Fibroblast of skin of back (primary cell): ENCODE results near the gene DNAJB8.
A peak's percentile ranks its signal among the peaks of the same experiment; 100 is the strongest.

Experiments
- DNase-seq: peaks from one replicate; pipeline ENCODE4 v3.0.0-alpha.2; 2013

DNAJB8 gene

DNA sequence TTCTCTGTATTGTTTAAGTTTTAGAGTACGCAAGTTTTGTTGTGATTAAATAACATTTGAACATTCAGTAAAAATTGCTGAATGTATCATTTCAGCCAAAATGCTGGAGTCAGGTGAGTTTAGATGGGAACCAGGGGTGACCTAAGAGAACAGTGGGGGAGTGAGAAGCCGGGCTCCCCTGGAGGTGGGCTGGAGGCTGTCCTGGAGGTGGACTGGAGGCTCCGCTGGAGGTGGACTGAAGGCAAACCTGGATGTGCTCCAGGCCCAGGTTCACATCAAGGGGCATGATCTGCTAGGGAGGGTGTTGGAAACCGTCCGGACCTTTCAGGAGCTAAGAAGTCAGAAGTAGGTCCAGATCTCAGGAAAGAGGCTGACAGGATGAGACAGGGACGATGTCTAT is 23.7 kb downstream of the DNAJB8 start:
- DNase-seq, result no peak

DNA sequence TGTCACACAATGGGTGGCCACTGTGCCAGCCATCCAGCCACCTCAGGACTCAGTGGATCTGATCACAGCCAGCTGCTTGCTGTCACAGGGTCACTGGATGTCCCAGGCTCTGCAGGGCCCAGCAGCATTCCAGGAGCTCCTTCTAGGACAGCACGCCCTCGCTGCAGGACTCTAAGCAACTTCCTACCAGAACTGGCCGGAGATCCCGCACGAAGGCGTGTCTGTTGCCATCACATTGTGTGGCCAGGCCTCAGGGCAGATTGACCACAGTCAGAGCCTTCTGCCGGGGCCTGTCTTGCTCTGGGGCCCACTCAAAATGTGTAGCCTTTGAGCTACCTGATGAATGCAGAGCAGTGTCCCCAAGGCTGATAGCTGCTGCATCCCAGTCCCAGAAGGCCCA is 24.6 kb downstream of the DNAJB8 start:
- no peak for DNase-seq

DNA sequence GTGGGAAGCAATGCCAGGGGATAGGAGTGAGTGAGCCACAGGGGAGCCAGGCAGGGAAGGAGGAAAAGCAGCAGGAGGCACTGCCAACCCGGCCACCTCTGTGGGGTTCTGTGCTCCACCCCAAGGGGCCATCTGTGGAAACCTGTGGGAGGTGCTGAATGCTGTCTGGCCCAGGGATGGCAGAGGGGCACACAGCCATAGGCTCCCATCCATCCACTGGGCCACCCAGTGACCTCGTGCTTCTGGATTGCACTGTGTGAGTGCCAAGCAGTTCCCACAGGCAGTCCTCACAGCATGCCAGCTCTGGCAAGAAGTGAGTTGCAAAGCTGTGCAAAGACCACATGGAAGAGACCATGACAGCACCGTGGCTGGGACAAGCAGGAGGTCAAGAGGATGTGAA is 27.5 kb downstream of the DNAJB8 start:
- peak; percentile 30 for DNase-seq

DNA sequence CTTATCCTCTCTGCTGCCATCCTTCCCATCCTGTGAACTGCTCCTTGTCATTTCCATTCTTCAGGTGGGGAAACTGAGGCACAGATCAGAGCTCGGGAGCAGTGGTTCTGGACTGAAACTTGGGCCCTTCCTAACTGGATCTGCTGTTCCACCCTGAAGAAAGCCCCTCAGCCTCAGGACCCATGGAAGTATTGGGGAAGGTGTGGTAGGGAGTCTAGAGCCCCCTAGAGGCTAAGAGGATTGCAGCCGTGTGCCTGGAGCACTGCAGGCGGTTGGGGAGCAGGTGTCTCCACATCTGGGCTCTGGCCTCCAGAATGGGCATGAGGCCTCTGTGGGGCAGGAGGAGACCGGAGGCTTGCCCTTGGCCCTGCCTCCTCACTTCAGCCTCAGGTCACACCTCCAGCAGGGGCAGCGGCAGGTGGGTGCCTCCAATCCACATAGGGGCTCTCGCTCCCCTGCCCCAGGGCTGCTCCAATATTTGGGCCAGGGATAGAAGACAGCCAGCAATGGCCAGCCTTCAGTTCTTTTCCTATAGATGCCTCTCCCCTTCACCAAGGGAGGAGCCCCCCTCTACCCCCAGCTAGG is 28.1 kb downstream of the DNAJB8 start:
- no peak for DNase-seq

- no peak for DNase-seq
Measured at GRCh38 chr3:128436214-128436613, 30.5 kb downstream of the DNAJB8 start.

DNA sequence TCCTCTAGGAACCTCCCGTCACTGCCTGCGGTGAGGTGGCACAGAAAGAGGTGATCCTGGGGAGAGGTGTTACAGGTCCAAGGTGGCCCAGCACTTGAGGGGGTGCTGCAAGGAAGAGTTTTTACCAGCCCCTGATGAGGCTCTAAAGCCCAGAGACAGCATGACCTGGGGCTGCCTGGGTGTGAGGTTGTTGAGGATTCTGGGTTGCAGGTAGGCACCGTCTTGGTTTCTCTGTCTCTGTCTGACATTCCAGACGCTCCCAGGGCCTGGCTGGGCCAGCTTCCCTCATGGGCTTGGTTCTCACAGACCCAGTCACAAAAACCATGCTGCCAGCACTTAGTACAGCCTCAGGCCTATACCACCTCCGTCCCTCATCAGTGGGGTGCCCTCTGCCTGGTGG is 31.1 kb downstream of the DNAJB8 start:
- no peak for DNase-seq

GRCh38 chr3:128435058-128435457 is 31.6 kb downstream of the DNAJB8 start:
- no peak for DNase-seq

DNA sequence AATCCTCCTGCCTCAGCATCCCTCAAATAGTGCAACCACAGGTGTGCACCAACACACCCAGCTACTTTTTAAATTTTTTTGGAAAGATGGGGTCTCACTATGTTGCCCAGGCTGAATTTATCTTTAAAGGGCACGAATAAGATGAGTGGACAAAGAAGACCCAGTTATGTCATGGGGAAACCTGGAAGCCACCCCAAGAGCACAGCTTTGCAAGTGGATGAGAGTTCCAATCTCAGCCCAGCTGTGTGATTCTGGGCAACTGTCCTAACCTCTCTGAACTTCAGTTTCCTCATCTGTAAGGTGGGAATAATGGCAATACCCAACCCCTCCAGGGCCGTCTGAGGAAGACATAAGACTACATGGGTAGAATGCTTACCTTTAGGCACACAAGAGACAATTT is 32.2 kb downstream of the DNAJB8 start:
- DNase-seq, result no peak

GRCh38 chr3:128433837-128434165 is 32.9 kb downstream of the DNAJB8 start:
- DNase-seq, result no peak

GRCh38 chr3:128432971-128433836 is 33.5 kb downstream of the DNAJB8 start:
- no peak for DNase-seq

DNA sequence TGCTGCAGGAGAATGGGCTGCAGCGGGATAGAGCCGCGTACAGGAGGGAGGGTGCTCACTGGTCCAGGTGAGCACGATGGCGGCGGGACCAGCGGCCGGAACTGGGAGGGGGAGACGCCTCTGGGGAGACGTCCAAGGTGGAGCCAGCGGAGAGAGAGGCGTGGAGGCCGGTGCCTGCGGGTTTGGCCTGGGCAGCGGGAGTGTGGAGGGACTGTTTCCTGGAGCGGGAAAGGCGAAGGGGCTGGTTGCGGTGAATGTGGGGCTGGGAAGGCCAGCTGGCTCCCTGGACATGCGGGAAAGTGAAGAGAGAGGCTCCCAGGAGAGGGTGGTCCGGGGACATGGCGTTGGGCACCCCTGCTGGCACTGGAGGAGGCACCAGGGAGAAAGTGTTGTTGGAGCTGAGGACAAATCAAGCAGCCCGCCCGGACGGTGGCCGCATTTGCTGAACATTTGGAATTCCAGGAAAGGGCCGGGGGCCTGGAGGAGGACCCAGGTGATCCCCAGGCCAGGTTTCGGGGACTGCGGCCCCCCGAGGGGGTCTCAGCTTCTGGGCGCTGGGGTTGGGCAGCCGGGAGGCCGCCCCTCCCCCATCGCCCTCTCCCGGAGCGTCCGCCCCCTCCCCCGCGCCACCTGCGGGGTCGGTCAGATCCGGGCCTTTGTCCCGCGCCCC is 34.3 kb downstream of the DNAJB8 start:
- no peak for DNase-seq

- no peak for DNase-seq
Measured at GRCh38 chr3:128431803-128432300, 34.8 kb downstream of the DNAJB8 start.

DNA sequence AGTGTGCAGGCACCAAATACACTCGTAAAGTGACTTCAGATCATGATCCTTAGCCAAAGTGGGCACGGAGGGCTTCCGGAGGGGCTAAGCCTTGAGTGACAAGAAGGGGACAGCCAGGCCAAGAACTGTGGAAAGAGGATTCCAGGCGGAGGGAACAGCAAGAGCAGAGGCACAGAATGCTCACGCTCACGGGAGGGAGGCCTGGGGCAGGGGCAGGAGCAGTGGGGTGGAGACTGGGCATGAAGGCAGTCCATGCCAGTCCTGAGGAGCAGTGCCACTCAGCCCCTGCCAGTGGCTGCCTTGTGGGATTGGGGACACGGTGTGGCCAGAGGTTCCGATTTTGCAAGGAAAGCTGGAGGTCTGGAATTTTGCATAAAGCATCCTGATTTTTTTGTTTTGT is 36.0 kb downstream of the DNAJB8 start:
- no peak for DNase-seq

GRCh38 chr3:128430301-128430700 is 36.4 kb downstream of the DNAJB8 start:
- no peak for DNase-seq

DNA sequence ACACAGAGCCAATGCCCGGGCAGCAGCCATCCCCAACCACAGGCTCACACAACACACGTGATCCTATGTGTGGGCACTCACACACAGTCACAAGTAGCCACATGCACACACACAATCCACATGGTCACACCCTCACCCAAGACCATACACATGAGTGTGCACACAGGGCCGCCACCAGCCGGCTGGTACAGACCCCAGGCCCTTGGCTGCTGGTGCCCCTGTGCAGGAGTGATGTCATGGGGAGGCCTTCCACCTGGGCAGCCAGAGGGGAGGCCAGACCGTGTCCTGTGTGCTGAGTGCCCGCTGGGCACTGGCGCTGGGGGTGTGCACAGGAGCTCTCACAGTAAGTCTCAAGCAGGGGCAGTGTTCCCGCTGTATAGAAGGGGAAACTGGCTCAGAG is 36.9 kb downstream of the DNAJB8 start:
- DNase-seq, result no peak

DNA sequence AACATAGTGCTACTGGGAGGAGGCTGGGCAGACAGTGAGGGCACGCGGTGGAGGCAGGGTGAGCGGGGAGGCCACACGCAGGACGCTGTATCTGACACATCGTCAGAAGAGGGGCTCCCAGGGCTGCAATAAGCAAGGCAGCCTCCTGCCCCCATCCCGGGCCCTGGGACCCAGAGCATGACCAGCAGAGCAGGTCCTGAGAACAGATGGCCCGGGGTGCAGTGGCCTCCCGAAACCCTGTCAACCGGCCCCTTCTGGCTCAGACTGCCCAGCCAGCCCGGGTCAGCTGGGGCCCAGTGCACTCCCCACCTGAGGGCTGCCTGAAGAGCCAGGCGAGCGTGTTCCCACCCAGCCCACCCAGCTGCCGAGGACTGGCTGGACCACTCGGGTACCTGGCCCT is 37.4 kb downstream of the DNAJB8 start:
- DNase-seq, result no peak

GRCh38 chr3:128427872-128428822 is 38.5 kb downstream of the DNAJB8 start:
- DNase-seq, result no peak

GRCh38 chr3:128427175-128427857 is 39.4 kb downstream of the DNAJB8 start:
- DNase-seq, result no peak

- DNase-seq, result peak; percentile 16
Measured at GRCh38 chr3:128426128-128426921, 40.4 kb downstream of the DNAJB8 start.

GRCh38 chr3:128425846-128426127 is 40.9 kb downstream of the DNAJB8 start:
- DNase-seq, result no peak

DNA sequence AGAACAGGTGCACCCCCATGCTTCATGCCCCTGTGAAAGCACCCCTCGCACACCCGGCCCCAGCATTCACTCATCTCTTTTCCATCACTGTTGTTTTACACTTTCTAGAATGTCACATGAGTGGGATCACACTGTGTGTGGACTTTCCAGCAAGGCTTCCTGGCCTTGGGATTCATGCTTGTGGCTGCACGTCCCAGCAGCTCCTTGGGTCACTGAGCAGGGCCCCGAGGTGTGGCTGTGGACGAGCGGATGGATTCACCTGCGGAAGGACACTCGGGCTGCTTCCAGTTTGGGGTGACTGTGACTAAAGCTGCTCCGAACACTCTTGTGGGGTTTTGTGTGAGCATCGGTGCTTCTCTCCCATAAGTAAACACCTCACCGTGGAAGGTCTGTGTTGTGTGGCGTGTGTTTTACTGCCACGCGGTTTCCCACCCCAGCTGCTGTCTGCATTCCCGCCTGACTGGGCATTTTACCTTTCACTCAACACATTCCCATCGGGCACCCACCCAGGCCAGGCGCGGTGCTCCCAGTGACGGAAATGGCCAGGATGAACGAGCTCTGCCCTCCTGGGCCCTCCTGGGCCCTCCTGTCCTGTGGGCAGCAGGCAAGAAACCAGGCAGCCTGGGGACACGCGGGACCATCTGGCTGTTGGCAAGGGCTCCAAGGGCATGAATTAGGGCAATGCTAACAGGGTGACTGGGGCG is 41.4 kb downstream of the DNAJB8 start:
- DNase-seq, result no peak
